HEK293 (cell line): ENCODE measurements around the gene SSH3.

ENCODE experiments used
- CTCF ChIA-PET: fragments of 350-600 bp; formaldehyde crosslinking; extraction: SDS; loops from one replicate; lab custom pipeline; 2021; ENCODE audit warnings: antibody characterized with exemption; lab: Yijun Ruan, JAX
- POLR2A ChIA-PET: fragments of 300-600 bp; formaldehyde crosslinking; extraction: SDS; loops from one replicate; lab custom pipeline; 2020; ENCODE audit warnings: antibody characterized with exemption, inconsistent platforms; lab: Yijun Ruan, JAX
- H3K27ac ChIP-seq: fragments of 200-500 bp; sonication (Bioruptor generic); 2 replicates; pipeline ENCODE4 v1.5.1; 2014; ENCODE audit warnings: low read depth, low read length, control low read depth, inconsistent platforms; ENCODE audit errors: extremely low read depth
- H3K36me3 ChIP-seq, 2 experiments: fragments of 200-500 bp in 1 of 2; sonication (Bioruptor generic) in 1 of 2; 1 replicate in 1 of 2; 2 replicates in 1 of 2; pipeline ENCODE4 v1.5.1; 2014 to 2017; ENCODE audit warnings: inconsistent platforms in 2 of 2, low read length in 2 of 2; ENCODE audit not compliant: control insufficient read depth in 2 of 2, insufficient read depth in 1 of 2
- H3K4me1 ChIP-seq: fragments of 200-500 bp; sonication (Bioruptor generic); 2 replicates; pipeline ENCODE4 v1.5.1; 2014; ENCODE audit warnings: mild to moderate bottlenecking, low read length, inconsistent platforms; ENCODE audit not compliant: control insufficient read depth, insufficient read depth
- H3K4me3 ChIP-seq: 2 replicates; pipeline ENCODE4 v1.5.1; 2011; ENCODE audit warnings: low read depth, mild to moderate bottlenecking, control low read depth, low read length, moderate library complexity
- H3K9me3 ChIP-seq: fragments of 200-500 bp; sonication (Bioruptor generic); 2 replicates; pipeline ENCODE4 v1.5.1; 2014; ENCODE audit warnings: low read depth, low read length, inconsistent platforms; ENCODE audit not compliant: control insufficient read depth, insufficient read depth
- GLIS1 ChIP-seq: fragments of 450-650 bp; formaldehyde crosslinking; IDR thresholded peaks from 2 replicates; pipeline ENCODE4 v1.5.1; 2016; ENCODE audit warnings: missing biosample characterization, missing genetic modification characterization
- PATZ1 ChIP-seq: fragments of 450-650 bp; formaldehyde crosslinking; IDR thresholded peaks from 2 replicates; pipeline ENCODE4 v1.5.1; 2016; ENCODE audit warnings: missing biosample characterization, missing genetic modification characterization
- PRDM6 ChIP-seq: fragments of 450-650 bp; formaldehyde crosslinking; IDR thresholded peaks from 2 replicates; pipeline ENCODE4 v1.5.1; 2017; ENCODE audit warnings: missing biosample characterization, missing genetic modification characterization
- ZFP37 ChIP-seq: fragments of 450-650 bp; formaldehyde crosslinking; IDR thresholded peaks from 2 replicates; pipeline ENCODE4 v1.5.1; 2016; ENCODE audit warnings: missing biosample characterization, missing genetic modification characterization
- ZIC2 ChIP-seq: fragments of 450-650 bp; formaldehyde crosslinking; IDR thresholded peaks from 2 replicates; pipeline ENCODE4 v1.5.1; 2016; ENCODE audit warnings: missing biosample characterization, missing genetic modification characterization
- ZNF112 ChIP-seq: fragments of 450-650 bp; formaldehyde crosslinking; IDR thresholded peaks from 2 replicates; pipeline ENCODE4 v1.5.0; 2017; ENCODE audit warnings: missing biosample characterization, missing genetic modification characterization
- ZNF114 ChIP-seq: fragments of 450-650 bp; formaldehyde crosslinking; IDR thresholded peaks from 2 replicates; pipeline ENCODE4 v1.5.0; 2017; ENCODE audit warnings: missing biosample characterization, missing genetic modification characterization
- ZNF26 ChIP-seq: fragments of 450-650 bp; formaldehyde crosslinking; IDR thresholded peaks from 2 replicates; pipeline ENCODE4 v1.5.1; 2016; ENCODE audit warnings: missing biosample characterization, missing genetic modification characterization
- ZNF404 ChIP-seq: fragments of 450-650 bp; formaldehyde crosslinking; IDR thresholded peaks from 2 replicates; pipeline ENCODE4 v1.5.1; 2017; ENCODE audit warnings: missing biosample characterization, missing genetic modification characterization
- ZNF416 ChIP-seq: fragments of 450-650 bp; formaldehyde crosslinking; IDR thresholded peaks from 2 replicates; pipeline ENCODE4 v1.5.1; 2016; ENCODE audit warnings: missing biosample characterization, missing genetic modification characterization
- ZNF488 ChIP-seq: fragments of 450-650 bp; formaldehyde crosslinking; IDR thresholded peaks from 2 replicates; pipeline ENCODE4 v1.5.1; 2016; ENCODE audit warnings: missing biosample characterization, missing genetic modification characterization
- ZNF529 ChIP-seq: fragments of 450-650 bp; formaldehyde crosslinking; IDR thresholded peaks from 2 replicates; pipeline ENCODE4 v1.5.1; 2017; ENCODE audit warnings: missing genetic modification characterization, missing biosample characterization; ENCODE audit not compliant: insufficient replicate concordance
- ZNF600 ChIP-seq: fragments of 450-650 bp; formaldehyde crosslinking; IDR thresholded peaks from 2 replicates; pipeline ENCODE4 v1.5.1; 2016; ENCODE audit warnings: missing biosample characterization, missing genetic modification characterization
- ZNF670 ChIP-seq: fragments of 450-650 bp; formaldehyde crosslinking; IDR thresholded peaks from 2 replicates; pipeline ENCODE4 v1.5.1; 2016; ENCODE audit warnings: missing biosample characterization, missing genetic modification characterization, low read depth
- ZNF792 ChIP-seq: fragments of 450-650 bp; formaldehyde crosslinking; IDR thresholded peaks from 2 replicates; pipeline ENCODE4 v1.5.1; 2016; ENCODE audit warnings: missing biosample characterization, missing genetic modification characterization

The SSH3 gene

DNA sequence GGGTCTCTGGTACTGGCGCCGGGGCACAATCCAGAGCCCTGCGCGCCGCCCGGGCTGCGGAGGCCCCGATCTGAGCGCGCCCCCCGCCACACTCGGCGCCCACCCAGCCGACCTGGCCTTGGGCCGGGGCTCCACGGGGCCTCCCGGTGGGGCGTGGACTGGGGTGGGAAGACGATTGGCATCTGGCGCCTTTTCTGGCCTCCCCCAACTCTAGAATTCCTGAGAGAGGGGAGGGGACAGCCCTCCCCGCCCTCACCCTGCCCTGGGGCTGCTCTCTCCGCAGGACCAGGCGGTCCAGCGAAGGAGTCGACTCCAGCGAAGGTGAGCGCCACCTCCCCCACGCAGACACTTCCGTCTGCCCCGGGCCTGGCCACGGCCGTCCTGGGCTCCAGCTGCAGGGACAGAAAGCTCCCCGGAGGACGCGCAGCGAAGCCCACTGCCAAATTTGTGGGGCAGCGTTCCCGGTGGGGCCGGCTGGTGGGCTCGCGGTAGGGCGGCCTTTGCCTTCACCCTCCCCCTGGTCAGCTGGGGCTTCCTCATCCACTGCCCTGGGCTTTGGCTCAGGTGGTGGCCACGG lies 593 bp downstream of the SSH3 start:
- peak overlapping the region; percentile 79; the same call in 1 of the 2 replicates for H3K27ac ChIP-seq

GRCh38 chr11:67304511-67305113 lies 1.3 kb downstream of the SSH3 start:
- peak overlapping the region; percentile 66 for H3K4me3 ChIP-seq
- TF ChIP-seq PRDM6 (tag by site-specific recombination) (no peak), ZNF112 (tag by site-specific recombination) (no peak), ZNF600 (tag by site-specific recombination) (0 out of 2 replicates have a peak, but pooled peaks have one; percentile 17), ZIC2 (tag by site-specific recombination) (peak; percentile 54), ZNF792 (tag by site-specific recombination) (no peak), ZNF488 (tag by site-specific recombination) (no peak), PATZ1 (tag by site-specific recombination) (no peak), ZNF26 (no peak), ZNF114 (tag by site-specific recombination) (no peak), ZNF416 (no peak), ZNF529 (no peak)
- no peaks in the 10 kb centered on the region for H3K9me3 ChIP-seq
- ChIA-PET POLR2A (interaction anchor here (0.6 to 3.5 kb wide), 4 partner anchors 9 to 43 kb away, joined by 3 to 32 read pairs (median 4); no protein-coding TSS in a partner anchor), CTCF (interaction anchor here (0.6 to 2.9 kb wide), 3 partner anchors 13 to 230 kb away, joined by 5 to 14 read pairs (median 5); no protein-coding TSS in a partner anchor)
- no peak overlapping the region for H3K27ac ChIP-seq
- H3K36me3 ChIP-seq: peaks cover 0 to 51% of the 10 kb centered on the region in 2 experiments; a peak in 1 of 3 replicates
- no peaks in the 10 kb centered on the region for H3K4me1 ChIP-seq

More for the DNA sequence above, 593 bp downstream of the SSH3 start:
- TF ChIP-seq GLIS1 (tag by site-specific recombination) (peak; percentile 15; the same call in 1 of the 2 replicates), ZFP37 (tag by site-specific recombination) (no peak), ZNF404 (no peak), ZNF670 (tag by site-specific recombination) (no peak)
- TF ChIP-seq, all 188 proteins: peak for 1
- CTCF ChIA-PET: interaction anchor here (0.6 to 3.4 kb wide), 4 partner anchors 13 to 229 kb away, joined by 5 to 17 read pairs (median 10); no protein-coding TSS in a partner anchor
- H3K4me3 ChIP-seq: peak overlapping the region; percentile 66
- no peaks in the 10 kb centered on the region for H3K9me3 ChIP-seq
- POLR2A ChIA-PET: interaction anchor here (1.2 to 3.5 kb wide), 4 partner anchors 9 to 15 kb away, joined by 3 to 32 read pairs (median 11); partner anchors contain the start of gene ANKRD13D
- peaks cover 0 to 51% of the 10 kb centered on the region in 2 experiments; a peak in 1 of 3 replicates for H3K36me3 ChIP-seq
- no peaks in the 10 kb centered on the region for H3K4me1 ChIP-seq
